HL-60/S4 treated with phorbol 12-myristate 13-acetate at 8.2 ng/mL for 4 days and 3 days (cell line): ENCODE measurements around the gene GRIP2.
"Not testable (repeated sequence)": the region's sequence is repeated elsewhere in the genome, so short reads cannot be mapped to it uniquely, and the experiment has no call there.

Experiments used
- in situ Hi-C: fragments of 300-500 bp; cut with MboI; formaldehyde crosslinking; loops from 2 replicates; pipeline ENCODE4 v1.15.0; 2022; ENCODE audit warnings: low sequenced_read_pairs

GRIP2 gene

DNA sequence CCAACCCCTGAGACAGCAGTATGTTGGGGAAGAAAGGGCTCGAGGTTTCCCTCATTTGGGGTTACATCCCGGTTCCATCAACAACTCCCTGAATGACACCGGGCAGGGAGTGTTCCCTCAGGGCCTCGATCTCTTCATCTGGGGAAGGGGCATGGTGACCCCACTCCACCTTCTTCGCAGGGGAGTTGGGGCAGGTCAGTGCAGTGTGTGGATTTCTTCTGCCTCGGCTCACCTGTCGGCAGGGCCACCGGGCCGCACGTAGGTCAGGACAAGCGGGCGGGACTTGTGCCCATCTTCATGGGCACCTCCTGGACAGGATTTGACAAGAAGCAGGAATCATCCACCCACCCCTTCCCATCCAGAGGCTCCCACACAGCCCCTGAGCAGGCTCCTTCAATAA is 17.4 kb downstream of the GRIP2 start:
- in situ Hi-C loops: no loop called here

DNA sequence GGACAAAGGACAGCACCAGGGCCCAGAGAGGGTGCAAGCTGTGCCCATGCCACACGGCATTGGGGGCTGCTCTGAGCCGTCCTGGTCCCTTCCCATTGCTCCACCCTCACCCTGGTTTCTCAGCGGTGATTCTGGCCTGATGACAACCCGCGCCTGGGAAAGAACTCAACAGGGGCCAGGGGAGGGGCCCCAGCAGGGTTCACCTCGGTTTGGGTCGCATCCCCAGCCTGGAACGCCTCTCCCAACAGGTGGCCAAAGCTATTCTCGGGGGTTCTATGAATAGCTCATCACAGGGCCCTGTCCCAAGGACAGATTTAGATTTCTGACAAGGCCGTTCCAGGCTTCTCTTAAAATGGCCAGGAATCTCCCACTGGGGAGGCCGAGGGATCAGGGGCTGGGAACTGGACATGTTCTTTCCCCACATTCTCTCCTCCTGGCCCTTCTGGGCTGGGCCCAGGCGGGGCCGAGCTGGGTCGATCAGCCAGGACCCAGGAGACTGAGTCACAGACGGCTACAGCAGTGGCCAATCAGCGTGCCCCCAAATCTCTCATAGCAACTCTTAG is 17.9 kb downstream of the GRIP2 start:
- in situ Hi-C loops: no loop called here

DNA sequence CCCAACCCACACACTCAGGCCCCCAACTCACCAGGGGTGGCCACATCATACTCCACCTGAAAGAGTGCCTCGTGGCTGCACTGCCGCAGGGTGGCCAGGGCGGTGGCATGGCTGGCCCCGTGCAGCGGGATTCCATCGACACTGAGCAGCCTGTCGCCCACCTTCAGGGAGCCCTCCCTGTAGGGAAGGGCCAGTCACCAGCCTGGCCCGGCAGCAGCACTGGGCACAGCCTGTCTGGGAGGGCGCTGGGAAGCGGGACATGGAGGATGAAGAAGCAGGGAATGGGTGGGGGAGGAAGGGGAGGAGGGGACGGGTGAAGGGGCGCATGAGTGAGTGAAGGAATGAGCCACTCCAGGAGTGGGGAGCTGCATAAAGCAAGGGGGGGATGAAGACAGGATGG is 18.5 kb downstream of the GRIP2 start:
- in situ Hi-C loops: no loop called here

DNA sequence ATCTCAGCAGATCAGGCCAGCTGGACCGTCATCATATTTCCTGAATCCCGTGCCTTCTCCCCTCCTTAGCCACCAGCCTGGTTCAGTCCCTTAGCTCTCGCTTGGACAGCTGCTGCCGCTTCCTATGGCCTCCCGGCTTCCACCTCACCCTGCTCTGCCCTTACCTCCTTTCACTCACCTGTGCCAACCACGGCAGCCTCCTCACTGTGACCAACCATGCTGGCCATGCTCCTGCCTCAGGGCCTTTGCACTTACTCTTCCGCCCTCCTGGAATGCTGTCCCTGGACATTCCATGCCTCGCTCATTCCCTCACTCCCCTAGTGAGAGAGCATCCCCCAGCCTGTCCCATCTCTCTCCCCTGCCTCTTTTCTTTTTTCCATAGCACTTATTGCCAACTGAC is 19.2 kb downstream of the GRIP2 start:
- in situ Hi-C loops: no loop called here

DNA sequence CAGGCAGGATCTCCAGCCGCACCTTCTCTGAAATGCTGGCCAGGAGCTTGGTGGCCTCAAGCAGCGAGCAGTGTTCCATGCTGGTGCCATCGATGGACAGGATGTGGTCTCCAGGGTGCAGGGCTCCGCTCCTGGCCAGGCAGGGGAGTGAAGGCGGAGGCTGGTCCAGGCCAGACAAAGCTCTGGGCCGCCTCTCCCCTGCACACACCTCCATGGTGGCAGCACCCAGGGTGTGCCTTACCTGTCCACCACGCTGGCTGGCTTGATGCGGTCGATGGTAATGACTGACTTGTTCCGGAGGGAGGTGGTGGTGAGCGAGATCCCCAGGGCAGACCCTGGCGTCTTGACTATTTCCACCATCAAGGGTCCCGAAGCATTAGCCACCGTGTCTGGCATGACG is 20.0 kb downstream of the GRIP2 start:
- in situ Hi-C loops: no loop called here

DNA sequence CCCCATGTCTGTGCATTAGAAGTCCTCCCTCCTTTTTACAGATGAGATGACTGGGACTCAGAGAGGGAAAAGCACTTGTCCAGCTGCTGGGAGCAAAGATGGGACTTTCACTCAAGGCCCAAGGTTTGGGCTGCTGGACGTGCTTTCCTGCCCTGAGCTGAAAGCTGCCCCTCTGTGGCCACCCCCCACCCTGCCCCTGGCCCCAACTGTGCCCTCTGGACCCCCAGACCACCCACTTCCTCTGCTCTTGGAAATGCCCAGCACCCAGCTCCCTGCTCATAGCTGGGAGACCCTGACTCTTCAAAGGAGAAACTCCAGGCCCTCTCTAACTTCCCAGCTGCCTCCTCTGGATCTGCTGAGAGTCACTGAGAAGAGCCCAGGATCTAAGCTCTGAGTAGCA is 20.7 kb downstream of the GRIP2 start:
- in situ Hi-C loops: no loop called here

DNA sequence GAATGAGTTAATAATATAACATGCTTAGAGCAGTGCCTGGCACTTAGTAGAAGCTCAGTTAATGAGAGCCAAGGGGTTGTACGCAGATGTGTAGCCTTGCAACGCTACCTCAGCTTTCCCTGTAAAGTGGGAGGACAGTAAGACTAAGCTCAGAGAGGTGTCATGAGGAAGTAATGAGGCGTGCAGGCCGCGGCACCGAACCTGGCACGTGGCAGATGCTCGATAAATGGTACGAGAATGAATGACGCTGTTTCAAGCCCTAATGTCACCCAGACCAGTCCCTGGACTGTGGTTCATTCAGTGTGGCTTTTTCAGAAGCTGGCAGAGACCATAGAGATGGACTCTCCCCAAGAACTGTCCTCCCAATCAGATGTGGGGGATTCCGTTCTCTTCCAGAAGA is 21.2 kb downstream of the GRIP2 start:
- in situ Hi-C loops: no loop called here

DNA sequence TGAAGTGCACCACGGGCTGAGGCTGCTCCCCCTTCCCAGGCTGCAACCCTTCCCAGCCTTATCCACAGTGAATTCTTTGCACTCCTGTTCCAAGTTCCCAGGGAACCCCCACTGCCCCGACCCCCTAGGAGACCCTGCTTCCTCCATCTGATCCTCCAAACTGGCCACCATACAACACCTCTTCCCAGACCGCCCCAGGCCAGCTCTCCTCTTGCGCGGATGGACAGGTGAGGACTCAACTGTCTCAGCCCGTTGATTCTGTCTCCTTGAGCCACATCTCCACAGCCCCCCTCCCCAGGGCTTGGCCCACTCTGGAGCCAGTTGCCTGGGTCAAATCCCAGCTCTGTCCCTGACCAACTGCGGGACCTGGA is 21.7 kb downstream of the GRIP2 start:
- in situ Hi-C loops: no loop called here

DNA sequence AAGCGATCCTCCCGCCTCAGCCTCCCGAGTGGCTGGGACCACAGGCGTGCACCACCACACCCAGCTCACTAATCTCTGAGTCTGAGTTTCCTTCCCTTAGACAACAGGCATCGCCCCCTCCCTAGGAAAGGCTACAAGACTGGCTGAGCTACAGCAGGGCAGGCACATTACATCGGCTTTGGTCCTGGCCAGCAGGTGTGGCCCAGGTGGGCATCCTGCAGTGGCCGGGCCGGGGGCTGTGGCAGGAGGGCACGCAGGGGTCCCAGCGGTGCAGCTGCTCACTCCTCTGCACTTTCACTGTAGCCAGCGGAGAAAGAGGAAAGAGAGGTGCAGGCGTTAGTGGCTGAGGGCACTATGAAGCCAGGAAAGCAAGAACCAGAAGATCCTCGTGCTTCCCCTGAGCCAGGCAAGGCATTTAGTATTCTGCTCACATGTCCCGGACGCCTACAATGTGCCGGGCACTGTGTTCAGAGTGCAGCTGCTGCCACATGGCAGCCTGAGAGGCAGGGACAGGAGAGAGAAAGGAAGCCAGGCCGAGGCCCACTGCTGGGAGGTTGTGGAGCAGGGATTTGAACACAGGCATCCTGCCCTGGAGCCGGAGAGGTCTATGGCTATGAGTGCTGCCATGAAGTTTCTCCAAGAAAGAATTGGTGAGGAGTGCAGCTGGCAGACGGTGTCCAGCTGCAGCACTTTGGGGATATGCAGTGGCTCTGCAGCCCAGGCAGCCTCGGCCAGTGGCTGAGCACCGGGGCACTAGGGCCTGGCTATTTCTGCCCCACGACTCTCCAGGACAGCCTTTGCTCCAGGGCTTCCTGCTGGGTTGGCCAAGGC is 22.3 kb downstream of the GRIP2 start:
- in situ Hi-C loops: no loop called here

DNA sequence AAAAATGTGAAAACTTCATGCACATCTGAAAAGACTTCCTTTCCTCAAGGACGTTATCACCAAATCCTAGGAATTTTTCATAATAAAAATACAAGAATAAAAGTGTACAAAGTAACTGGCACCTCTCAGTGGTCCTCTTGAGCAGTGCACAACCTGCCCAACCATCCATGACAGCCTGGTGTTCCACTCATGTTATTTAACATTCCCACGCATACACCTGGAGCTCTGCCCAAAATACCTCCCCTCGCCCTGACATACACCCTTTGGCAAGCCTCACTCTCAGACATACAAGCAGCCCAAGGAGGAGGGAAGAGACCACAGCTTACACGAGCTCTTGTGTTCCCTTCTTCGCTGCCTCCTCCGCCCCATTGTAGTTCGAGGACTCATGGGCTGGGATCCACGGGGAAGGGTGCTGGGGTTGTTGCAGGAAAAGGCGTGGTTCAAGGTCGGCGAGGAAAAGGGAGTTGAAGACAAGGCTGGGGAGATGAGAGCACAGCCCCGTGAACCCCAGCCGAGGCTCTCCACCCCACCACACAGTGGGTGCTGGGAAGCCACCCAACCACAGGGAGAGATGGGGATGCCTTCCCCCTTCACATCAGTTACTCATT is 23.3 kb downstream of the GRIP2 start:
- in situ Hi-C loops: no loop called here

DNA sequence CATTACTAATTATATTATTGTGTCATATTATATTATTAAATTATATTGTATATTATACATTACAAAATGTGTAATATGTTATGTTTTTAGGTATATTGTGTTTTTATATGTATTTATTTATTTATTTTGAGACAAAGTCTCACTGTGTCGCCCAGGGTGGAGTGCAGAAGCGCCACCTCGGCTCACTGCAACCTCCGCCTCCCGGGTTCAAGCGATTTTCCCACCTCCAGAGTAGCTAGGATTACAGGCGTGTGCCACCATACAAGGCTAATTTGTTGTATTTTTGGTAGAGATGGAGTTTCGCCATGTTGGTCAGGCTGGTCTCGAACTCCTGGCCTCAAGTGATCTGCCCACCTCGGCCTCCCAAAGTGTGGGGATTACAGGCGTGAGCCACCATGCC is 24.6 kb downstream of the GRIP2 start:
- in situ Hi-C loops: not testable (repeated sequence)

DNA sequence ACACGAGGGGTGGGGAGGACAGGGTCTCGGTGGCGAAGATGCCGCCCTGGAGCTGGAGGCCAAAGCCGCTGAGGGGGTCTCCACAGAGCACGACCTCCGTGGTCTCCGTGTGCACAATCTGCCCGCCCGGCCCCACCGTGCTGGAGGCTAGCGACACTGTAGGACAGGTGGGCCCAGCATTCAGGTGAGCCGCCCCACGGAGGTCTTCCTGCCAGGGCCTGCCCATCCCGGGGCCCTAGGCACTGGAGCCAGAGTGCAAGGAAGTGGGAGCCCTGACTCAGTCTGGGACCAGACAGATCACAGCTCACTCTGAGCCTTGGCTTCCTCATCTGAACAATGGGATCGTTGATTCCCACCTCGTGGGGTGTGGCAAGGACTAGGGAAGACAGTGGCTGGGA is 25.8 kb downstream of the GRIP2 start:
- in situ Hi-C loops: no loop called here

DNA sequence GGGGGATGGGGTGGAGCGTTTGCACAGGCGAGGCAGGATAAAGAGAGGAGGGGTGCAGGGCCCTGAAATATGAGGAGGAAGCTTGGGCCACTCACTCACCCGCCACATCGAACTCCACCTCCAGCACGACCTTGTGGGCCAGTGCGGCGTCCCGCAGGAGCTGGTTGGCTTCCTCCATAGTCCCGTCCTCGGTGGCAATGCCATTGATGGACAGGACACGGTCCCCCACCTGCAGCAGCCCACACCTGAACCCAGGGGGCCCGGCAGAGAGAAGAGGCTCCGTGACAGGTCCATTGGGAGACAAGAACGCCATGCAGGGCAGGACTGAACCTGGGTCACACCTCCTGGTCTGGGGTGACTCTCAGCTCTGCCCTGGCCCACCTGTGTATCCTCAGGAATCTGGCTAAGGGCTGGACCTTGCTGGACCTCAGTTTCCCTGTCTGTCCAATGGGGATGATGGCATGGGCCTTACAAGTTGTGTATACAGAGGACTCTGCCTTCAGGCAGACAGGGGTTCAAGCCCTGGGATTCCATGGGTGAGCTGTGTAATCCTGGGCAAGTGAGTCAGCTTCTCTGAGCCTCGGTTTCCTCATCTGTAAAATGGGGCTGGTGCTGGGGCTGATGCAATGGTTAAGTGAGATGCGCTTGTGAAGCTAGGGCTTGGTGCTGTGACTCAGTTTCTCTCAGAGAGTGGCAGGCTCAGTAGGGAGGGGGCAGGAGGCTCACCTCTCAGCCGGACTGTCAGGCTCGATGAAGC is 26.4 kb downstream of the GRIP2 start:
- in situ Hi-C loops: no loop called here

DNA sequence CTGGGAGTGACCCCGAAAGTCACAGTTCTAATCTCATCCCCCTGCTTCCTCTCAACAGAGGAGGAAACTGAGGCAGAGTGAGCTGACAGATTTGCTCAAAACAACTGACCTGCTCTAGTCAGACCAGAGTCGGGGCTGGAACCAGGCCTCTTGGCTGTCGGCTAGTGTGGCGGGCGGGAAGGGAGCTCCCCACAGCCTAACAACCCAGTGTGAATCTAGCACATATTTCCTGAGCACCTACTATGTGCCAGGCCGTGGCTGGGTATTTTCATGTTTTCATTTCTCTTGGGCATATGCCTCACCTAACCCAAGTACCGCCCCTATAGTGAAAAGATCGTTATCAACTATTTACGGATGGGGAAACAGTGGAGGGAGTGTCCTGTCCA is 27.2 kb downstream of the GRIP2 start:
- in situ Hi-C loops: no loop called here

DNA sequence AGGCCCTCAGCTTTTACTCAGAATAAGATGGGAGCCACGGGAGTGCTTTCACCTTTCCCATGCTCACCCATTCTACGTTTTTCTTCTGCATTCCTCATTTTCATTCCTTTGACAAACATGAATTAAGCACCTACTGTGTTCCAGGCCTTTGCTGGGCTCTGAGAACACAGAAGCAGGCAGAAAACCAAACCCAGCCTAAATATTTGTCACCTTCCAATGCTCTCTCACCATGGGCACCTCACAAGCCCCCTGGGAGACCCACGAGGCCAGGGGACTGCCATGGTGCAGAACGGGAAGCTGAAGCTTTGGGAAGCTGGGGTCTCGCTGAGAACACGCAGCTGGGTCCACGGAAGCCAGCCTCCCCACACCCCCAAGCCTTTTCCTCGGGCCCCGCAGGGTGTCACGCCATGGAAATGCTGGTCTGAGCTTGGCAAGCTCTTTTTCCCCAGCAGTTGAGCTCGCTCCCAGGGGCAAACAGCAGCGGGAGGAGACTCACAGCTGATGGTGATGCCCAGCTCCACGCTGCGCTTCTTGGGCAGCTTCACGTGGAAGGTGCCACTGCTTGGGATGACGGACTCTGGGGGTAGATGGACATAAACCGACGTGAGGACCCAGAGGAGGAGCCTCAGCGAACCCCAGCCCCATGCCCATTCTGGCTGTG is 27.7 kb downstream of the GRIP2 start:
- in situ Hi-C loops: no loop called here

DNA sequence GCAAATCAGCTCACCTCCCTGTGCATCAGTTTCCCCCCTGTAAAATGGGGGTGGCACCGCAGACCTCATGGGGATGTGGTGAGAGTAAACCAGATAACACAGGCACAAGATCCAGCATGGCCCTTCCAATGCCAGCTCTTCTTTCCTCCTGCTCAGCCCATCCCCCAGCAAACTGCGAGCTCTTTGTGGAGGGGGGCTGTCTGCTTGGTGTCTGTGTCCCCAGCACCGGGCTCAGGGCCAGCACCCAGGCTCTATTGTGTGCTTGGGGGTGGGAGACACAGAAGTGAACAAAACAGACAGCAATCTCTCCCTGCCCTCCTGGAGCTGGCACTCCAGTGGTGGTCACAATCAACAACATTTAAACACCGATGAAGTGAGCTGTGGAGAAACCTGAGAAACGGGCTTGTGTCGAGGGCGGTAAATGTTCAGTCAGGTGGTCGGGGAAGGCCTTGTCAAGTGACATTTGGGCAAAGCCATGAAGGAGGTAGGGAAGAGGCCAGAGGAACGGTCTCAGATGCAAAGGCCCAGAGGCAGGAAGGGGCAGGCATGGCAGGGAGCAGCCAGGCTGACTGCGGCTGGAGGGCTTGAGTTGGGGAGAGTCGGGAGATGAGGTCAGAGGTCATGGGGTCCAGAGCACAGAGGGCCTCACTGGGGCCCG is 28.4 kb downstream of the GRIP2 start:
- in situ Hi-C loops: no loop called here

DNA sequence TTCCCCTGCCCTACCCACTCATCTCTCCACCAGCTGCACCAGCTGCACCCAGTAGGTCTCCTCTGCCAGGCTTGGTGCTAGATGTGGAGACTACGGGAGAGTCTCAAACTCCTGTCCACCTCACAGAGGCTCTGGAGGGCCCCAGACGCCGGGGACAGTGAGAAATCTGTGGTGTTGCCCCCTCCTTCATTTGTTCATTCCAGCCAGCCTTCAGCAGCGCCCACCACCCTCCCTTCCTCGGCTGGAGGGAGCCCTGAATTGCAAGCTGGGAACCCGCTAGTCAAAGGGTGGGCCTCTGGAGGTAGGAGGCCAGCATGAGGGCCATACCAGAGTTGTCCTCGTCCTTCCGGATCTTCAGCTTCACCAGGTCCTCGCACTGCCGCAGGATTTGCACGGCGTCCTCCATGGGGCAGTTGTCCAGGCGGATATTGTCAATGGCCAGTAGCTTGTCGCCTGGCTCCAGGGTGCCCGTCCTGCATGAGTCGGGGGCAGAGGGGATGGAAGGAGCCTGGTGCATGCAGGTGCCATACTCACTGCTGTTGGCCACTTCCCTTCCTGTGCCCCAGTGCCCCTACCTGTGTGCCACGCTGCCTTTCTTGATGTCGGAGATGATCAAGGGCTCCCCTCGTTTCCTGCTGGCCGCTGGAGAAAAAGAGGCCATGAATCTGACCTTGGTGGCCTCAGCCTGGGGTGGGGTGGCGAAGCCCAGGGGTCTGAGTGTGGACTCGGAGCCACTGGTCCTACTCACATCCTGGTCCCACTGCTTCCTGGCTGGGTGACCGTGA is 29.1 kb downstream of the GRIP2 start:
- in situ Hi-C loops: no loop called here

DNA sequence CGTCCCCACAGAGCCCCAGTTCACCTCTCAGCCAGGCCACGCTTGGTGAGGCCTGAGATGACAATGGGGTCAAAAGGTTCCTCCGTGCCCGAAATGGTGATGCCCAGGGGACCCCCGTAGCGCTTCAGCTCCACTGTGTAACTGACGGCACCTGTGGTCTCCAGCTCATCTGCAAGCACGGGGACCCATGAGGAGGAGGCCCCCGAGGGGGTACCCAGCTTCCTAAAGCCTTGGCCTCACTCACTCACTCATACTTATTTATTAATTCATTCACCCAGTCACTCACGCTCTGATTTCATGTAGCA is 30.4 kb downstream of the GRIP2 start:
- in situ Hi-C loops: no loop called here

DNA sequence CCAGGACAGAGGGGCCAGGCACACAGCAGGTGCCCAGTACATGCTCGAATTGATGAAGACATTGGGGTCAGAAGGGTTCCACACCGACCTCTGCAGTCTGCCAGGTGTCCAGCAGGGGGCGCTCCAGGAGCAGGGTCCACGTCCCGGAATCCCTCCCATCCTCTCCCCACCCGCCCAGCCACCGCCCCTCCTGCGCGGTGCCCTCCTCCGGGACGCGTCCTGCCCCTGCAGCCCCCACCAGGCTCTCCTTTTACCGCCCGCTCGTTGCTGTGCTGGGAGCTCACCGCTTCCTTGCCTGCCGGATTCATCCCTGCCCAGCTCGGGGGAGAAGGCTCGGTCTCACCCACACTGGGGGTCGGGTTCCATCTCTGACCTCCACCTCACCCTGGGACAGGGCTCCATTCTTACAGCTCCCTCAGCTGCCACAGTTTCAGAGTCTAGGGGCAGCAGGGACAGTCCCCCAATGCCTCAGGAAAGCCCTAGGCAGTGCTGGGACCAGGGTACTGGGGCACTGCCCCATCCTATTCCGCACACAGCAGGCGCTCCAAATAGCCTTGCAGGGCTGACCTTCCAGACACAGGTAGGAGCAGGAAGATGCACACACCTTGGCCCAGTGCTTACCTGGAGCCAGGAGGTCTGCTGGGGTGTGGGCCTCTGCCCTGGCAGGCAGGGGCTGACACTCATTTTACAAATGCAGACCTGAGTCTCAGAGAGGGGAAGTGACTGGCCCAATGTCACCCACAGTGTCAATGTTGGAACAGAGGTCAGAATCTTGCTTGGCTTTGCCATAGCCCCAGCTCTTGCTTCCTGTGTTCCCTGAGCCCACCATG is 31.0 kb downstream of the GRIP2 start:
- in situ Hi-C loops: no loop called here

DNA sequence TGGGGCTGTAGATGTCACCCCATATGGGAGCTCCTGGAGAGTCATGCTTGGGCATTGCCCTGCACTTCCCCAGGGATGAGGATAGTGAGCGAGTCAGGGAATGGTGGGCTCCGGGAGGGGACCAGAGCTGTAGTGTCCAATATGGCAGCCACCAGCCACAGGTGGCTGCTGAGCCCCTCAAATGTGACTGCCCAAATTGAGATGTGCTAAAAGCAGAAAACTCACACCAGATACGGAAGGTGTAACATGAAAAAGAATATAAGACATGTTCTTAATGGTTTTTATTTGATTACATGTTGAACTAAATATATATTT is 31.7 kb downstream of the GRIP2 start:
- in situ Hi-C loops: no loop called here
